ENCODE results near the gene ITGB3BP. TPM values are rescaled to one million over a fixed set of nuclear protein-coding genes. Genes with fewer than 3 reads are reported as not detected.

Gene ITGB3BP
- total RNA-seq, 1 donor from 2014 or later = 110 TPM

- no peak for TF ChIP-seq EZH2phosphoT487 (IDR thresholded peaks at IDR 0.05)
- TF ChIP-seq CTCF (IDR thresholded peaks at IDR 0.05) = peak; percentile 82
- H3K9me3 Mint-ChIP-seq = no peaks in the 10 kb centered on the region
These were observed 34.5 kb upstream of the ITGB3BP start for GRCh38 chr1:63557365-63557987.

GRCh38 chr1:63555480-63555879, 32.5 kb upstream of the ITGB3BP start:
- no peaks in the 10 kb centered on the region for H3K4me1 ChIP-seq
- no peaks in the 10 kb centered on the region for H4K20me1 ChIP-seq (ENCODE audit: low read depth)
- Mint-ChIP-seq H3K27me3 (ENCODE audit: insufficient read depth, low read depth) (peaks cover 4% of the 10 kb centered on the region), H3K4me3 (no peak overlapping the region), H3K27ac (no peak overlapping the region), H3K9me3 (no peaks in the 10 kb centered on the region), H3K36me3 (peaks cover 6% of the 10 kb centered on the region), H3K4me1 (no peaks in the 10 kb centered on the region)
- H3K4me3 ChIP-seq = no peak overlapping the region
- H3K27ac ChIP-seq = no peak overlapping the region
- DNase-seq (ENCODE audit: low spot score) = no peak
- H3K36me3 ChIP-seq = no peaks in the 10 kb centered on the region
- no peak overlapping the region for H3K4me2 ChIP-seq
- H3K9me3 ChIP-seq (ENCODE audit: low read depth) = no peaks in the 10 kb centered on the region
- H2AFZ ChIP-seq (replicated peaks) = no peak overlapping the region
- TF ChIP-seq CTCF (IDR thresholded peaks at IDR 0.05) (no peak), EZH2phosphoT487 (IDR thresholded peaks at IDR 0.05) (no peak), EZH2 (IDR thresholded peaks at IDR 0.05) (no peak)
- no peak overlapping the region for H3K9ac ChIP-seq
- no peaks in the 10 kb centered on the region for H3F3A ChIP-seq (ENCODE audit: low read depth)
- no peaks in the 10 kb centered on the region for H3K79me2 ChIP-seq (ENCODE audit: low read depth)
- no peaks in the 10 kb centered on the region for H3K27me3 ChIP-seq

More at GRCh38 chr1:63557365-63557987, 34.5 kb upstream of the ITGB3BP start:
- Mint-ChIP-seq H3K4me1 (no peaks in the 10 kb centered on the region), H3K4me3 (no peak overlapping the region), H3K36me3 (peaks cover 3% of the 10 kb centered on the region), H3K27me3 (ENCODE audit: insufficient read depth, low read depth) (peaks cover 4% of the 10 kb centered on the region), H3K27ac (no peak overlapping the region)
- no peak overlapping the region for H3K9ac ChIP-seq
- no peaks in the 10 kb centered on the region for H3K4me1 ChIP-seq
- H2AFZ ChIP-seq (replicated peaks) = no peak overlapping the region
- no peaks in the 10 kb centered on the region for H3F3A ChIP-seq (ENCODE audit: low read depth)
- DNase-seq (ENCODE audit: low spot score) = peak; percentile 56
- no peak overlapping the region for H3K4me2 ChIP-seq
- no peaks in the 10 kb centered on the region for H3K27me3 ChIP-seq
- no peaks in the 10 kb centered on the region for H3K36me3 ChIP-seq
- H3K79me2 ChIP-seq (ENCODE audit: low read depth) = no peaks in the 10 kb centered on the region
- no peaks in the 10 kb centered on the region for H3K9me3 ChIP-seq (ENCODE audit: low read depth)
- H3K27ac ChIP-seq = no peak overlapping the region
- no peaks in the 10 kb centered on the region for H4K20me1 ChIP-seq (ENCODE audit: low read depth)
- H3K4me3 ChIP-seq = no peak overlapping the region

- Histone ChIP-seq H3K79me2 (ENCODE audit: low read depth) (no peaks in the 10 kb centered on the region), H3K4me3 (no peak overlapping the region), H3K27me3 (no peaks in the 10 kb centered on the region), H2AFZ (replicated peaks) (no peak overlapping the region), H4K20me1 (ENCODE audit: low read depth) (no peaks in the 10 kb centered on the region), H3K4me2 (no peak overlapping the region), H3K27ac (no peak overlapping the region), H3K9me3 (ENCODE audit: low read depth) (no peaks in the 10 kb centered on the region), H3K4me1 (no peaks in the 10 kb centered on the region), H3K9ac (no peak overlapping the region), H3F3A (ENCODE audit: low read depth) (no peaks in the 10 kb centered on the region), H3K36me3 (no peaks in the 10 kb centered on the region)
- Mint-ChIP-seq H3K4me3 (no peak overlapping the region), H3K27ac (no peak overlapping the region), H3K4me1 (no peaks in the 10 kb centered on the region), H3K36me3 (peaks cover 6% of the 10 kb centered on the region), H3K9me3 (no peaks in the 10 kb centered on the region), H3K27me3 (ENCODE audit: insufficient read depth, low read depth) (no peaks in the 10 kb centered on the region)
- TF ChIP-seq EZH2 (IDR thresholded peaks at IDR 0.05) (no peak), EZH2phosphoT487 (IDR thresholded peaks at IDR 0.05) (no peak), CTCF (IDR thresholded peaks at IDR 0.05) (no peak)
- no peak for DNase-seq (ENCODE audit: low spot score)
These were observed 25.9 kb upstream of the ITGB3BP start for GRCh38 chr1:63548877-63549276.
